ENCODE results near the gene NTRK3. TPM values are rescaled to one million over a fixed set of nuclear protein-coding genes. Genes with fewer than 3 reads are reported as not detected.

NTRK3 gene
- total and polyA plus RNA-seq, 2 of the 8 experiments (the other 6 are each of a cell fraction or from before 2014, with no cell fraction given), result 4.5 to 6.8 TPM

GRCh38 chr15:88013111-88013510 is 243.4 kb downstream of the NTRK3 start (continued):
- no peak for TF ChIP-seq CHD7 (IDR thresholded peaks at IDR 0.05; ENCODE audit: insufficient replicate concordance, low read length)
- TF ChIP-seq PHF8 (conservative IDR thresholded peaks at IDR 0.05; ENCODE audit: low read depth, low read length), result no peak
- no peak for TF ChIP-seq SIRT6 (IDR thresholded peaks at IDR 0.05; ENCODE audit: low read length)
- TF ChIP-seq KDM5A (IDR thresholded peaks at IDR 0.05; ENCODE audit: low read length), result no peak
- TF ChIP-seq CTCF (IDR thresholded peaks at IDR 0.05; ENCODE audit: control extremely low read depth in 1 of 3, insufficient read depth in 1 of 3, low read depth in 1 of 3, low read length in 3 of 3), result no peak
- no peak for TF ChIP-seq BCL11A (IDR thresholded peaks at IDR 0.05; ENCODE audit: low read depth in 2 of 2, low read length in 2 of 2)
- TF ChIP-seq CBX5 (IDR thresholded peaks at IDR 0.05; ENCODE audit: low read depth, low read length), result no peak
- no peak for TF ChIP-seq CREB1 (IDR thresholded peaks at IDR 0.05)
- no peak for TF ChIP-seq POLR2AphosphoS5 (IDR thresholded peaks at IDR 0.05; ENCODE audit: low read depth, low read length)
- no peak for TF ChIP-seq EP300 (IDR thresholded peaks at IDR 0.05; ENCODE audit: borderline replicate concordance in 1 of 2, low read depth in 2 of 2, low read length in 2 of 2)
